Thymus (tissue), 11 donors: ENCODE data around the gene C12orf75. TPM values are rescaled to one million over a fixed set of nuclear protein-coding genes. Genes with fewer than 3 reads are reported as not detected.
"Not testable (repeated sequence)": the region's sequence is repeated elsewhere in the genome, so short reads cannot be mapped to it uniquely, and the experiment has no call there.

Experiments used
- DNase-seq, 9 donors: peaks; one replicate each; pipeline ENCODE4 v3.0.0-alpha.2; 2013; ENCODE audit warnings: low spot score in 9 of 9, low read depth in 6 of 9, missing footprints in 1 of 9
- H3K27ac ChIP-seq, 2 donors: one replicate each; pipeline ENCODE4 v1.5.1; 2013; ENCODE audit warnings: control low read depth in 1 of 2, low read depth in 1 of 2, low read length in 1 of 2, mild to moderate bottlenecking in 1 of 2, moderate library complexity in 1 of 2
- H3K27me3 ChIP-seq, 2 donors: one replicate each; pipeline ENCODE4 v1.5.1; 2013; ENCODE audit warnings: low read length in 1 of 2; ENCODE audit not compliant: control insufficient read depth in 2 of 2, insufficient read depth in 1 of 2
- H3K36me3 ChIP-seq, 2 donors: one replicate each; pipeline ENCODE4 v1.5.1; 2013; ENCODE audit warnings: low read length in 1 of 2, mild to moderate bottlenecking in 1 of 2, moderate library complexity in 1 of 2; ENCODE audit not compliant: control insufficient read depth in 2 of 2, insufficient read depth in 2 of 2
- H3K4me1 ChIP-seq, 2 donors: one replicate each; pipeline ENCODE4 v1.5.1; 2013; ENCODE audit warnings: low read length in 2 of 2; ENCODE audit not compliant: control insufficient read depth in 2 of 2, insufficient read depth in 2 of 2
- H3K4me3 ChIP-seq, 2 donors: one replicate each; pipeline ENCODE4 v1.5.1; 2013; ENCODE audit warnings: low read length in 2 of 2, control low read depth in 1 of 2, mild to moderate bottlenecking in 1 of 2
- H3K9me3 ChIP-seq, 2 donors: one replicate each; pipeline ENCODE4 v1.5.1; 2013; ENCODE audit warnings: low read length in 1 of 2, mild to moderate bottlenecking in 1 of 2; ENCODE audit not compliant: control insufficient read depth in 2 of 2, insufficient read depth in 1 of 2
- WGBS: extraction: QIAGEN DNeasy Blood & Tissue Kit; methylation state at CpG from one replicate; pipeline ENCODE4 v1.1.7; 2013; 5-methylcytosine and 5-hydroxymethylcytosine counted together
- polyA plus RNA-seq: library from polyadenylated mRNA; stranded (reverse); fragments of 200-250 nt; gene quantifications from one replicate; pipeline ENCODE4 v1.2.3, GENCODE V29; 2013
- total RNA-seq: library from RNA; stranded (reverse); fragments of 120-200 nt; gene quantifications from one replicate; pipeline ENCODE4 v1.2.4, GENCODE V29; 2013
- donor health status: healthy.

The C12orf75 gene
- total and polyA plus RNA-seq, 2 donors, result 30.0 to 42.6 TPM

- not testable (repeated sequence) for H3K27me3 ChIP-seq, H3K4me3 ChIP-seq, H3K36me3 ChIP-seq, H3K9me3 ChIP-seq, H3K27ac ChIP-seq, DNase-seq, H3K4me1 ChIP-seq
- 96% methylated on average over 2 of the region's 2 CpGs for WGBS
Observed at GRCh38 chr12:105304626-105305025, 25.9 kb upstream of the C12orf75 start.

GRCh38 chr12:105307601-105308314 is 22.7 kb upstream of the C12orf75 start:
- not testable (repeated sequence) for H3K4me1 ChIP-seq, H3K27ac ChIP-seq, H3K27me3 ChIP-seq, DNase-seq, H3K9me3 ChIP-seq, H3K4me3 ChIP-seq, H3K36me3 ChIP-seq
- WGBS, result 65% methylated on average over 6 of the region's 6 CpGs

- DNase-seq, H3K9me3 ChIP-seq, H3K4me1 ChIP-seq, H3K27me3 ChIP-seq, H3K36me3 ChIP-seq, H3K4me3 ChIP-seq, H3K27ac ChIP-seq: not testable (repeated sequence)
- over 99% methylated on average over 4 of the region's 4 CpGs for WGBS
Observed at GRCh38 chr12:105308839-105309238, 21.7 kb upstream of the C12orf75 start.

GRCh38 chr12:105309384-105309783 is 21.1 kb upstream of the C12orf75 start:
- not testable (repeated sequence) for H3K27ac ChIP-seq
- 96% methylated on average over 3 of the region's 3 CpGs for WGBS

GRCh38 chr12:105310476-105311085 is 19.9 kb upstream of the C12orf75 start:
- not testable (repeated sequence) for H3K27me3 ChIP-seq, H3K36me3 ChIP-seq, H3K27ac ChIP-seq, DNase-seq, H3K9me3 ChIP-seq, H3K4me3 ChIP-seq, H3K4me1 ChIP-seq
- 96% methylated on average over 2 of the region's 2 CpGs for WGBS

More at GRCh38 chr12:105309384-105309783, 21.1 kb upstream of the C12orf75 start:
- H3K9me3 ChIP-seq, H3K36me3 ChIP-seq, H3K4me3 ChIP-seq, H3K4me1 ChIP-seq, DNase-seq, H3K27me3 ChIP-seq: not testable (repeated sequence)

GRCh38 chr12:105311936-105312335 is 18.6 kb upstream of the C12orf75 start:
- H3K36me3 ChIP-seq, DNase-seq, H3K27ac ChIP-seq, H3K4me1 ChIP-seq, H3K27me3 ChIP-seq, H3K9me3 ChIP-seq, H3K4me3 ChIP-seq: not testable (repeated sequence)
- WGBS, result 95% methylated on average over 3 of the region's 3 CpGs

- H3K27ac ChIP-seq, H3K36me3 ChIP-seq, H3K9me3 ChIP-seq, DNase-seq, H3K4me1 ChIP-seq, H3K4me3 ChIP-seq, H3K27me3 ChIP-seq: not testable (repeated sequence)
- 96% methylated on average over 8 of the region's 8 CpGs for WGBS
Observed at GRCh38 chr12:105313755-105314154, 16.7 kb upstream of the C12orf75 start.

GRCh38 chr12:105315130-105315529 is 15.4 kb upstream of the C12orf75 start:
- Histone ChIP-seq H3K36me3 (no peaks in the 10 kb centered on the region), H3K4me3 (no peak overlapping the region), H3K9me3 (no peaks in the 10 kb centered on the region), H3K4me1 (peaks cover 0 to 2% of the 10 kb centered on the region in 2 donors), H3K27me3 (no peaks in the 10 kb centered on the region), H3K27ac (no peak overlapping the region)
- no peak for DNase-seq
- 63% methylated on average over 2 of the region's 2 CpGs for WGBS

- WGBS, result 94% methylated on average over 6 of the region's 6 CpGs
- DNase-seq, result no peak
- Histone ChIP-seq H3K27me3 (no peaks in the 10 kb centered on the region), H3K9me3 (no peaks in the 10 kb centered on the region), H3K4me1 (peaks cover 0 to 2% of the 10 kb centered on the region in 2 donors), H3K36me3 (no peaks in the 10 kb centered on the region), H3K4me3 (no peak overlapping the region), H3K27ac (no peak overlapping the region)
Observed at GRCh38 chr12:105315726-105316125, 14.8 kb upstream of the C12orf75 start.
